GM04504 (cell line): ENCODE measurements around the gene PKP3.
"Not testable (repeated sequence)": the region's sequence is repeated elsewhere in the genome, so short reads cannot be mapped to it uniquely, and the experiment has no call there.

ENCODE experiments used
- DNase-seq: peaks from one replicate; pipeline ENCODE4 v3.0.0-alpha.2; 2012; ENCODE audit warnings: low read depth

PKP3 gene

GRCh38 chr11:412641-413119 lies 18.7 kb downstream of the PKP3 start:
- no peak for DNase-seq

- DNase-seq, result no peak
These were observed 19.4 kb downstream of the PKP3 start for GRCh38 chr11:413120-414081.

DNA sequence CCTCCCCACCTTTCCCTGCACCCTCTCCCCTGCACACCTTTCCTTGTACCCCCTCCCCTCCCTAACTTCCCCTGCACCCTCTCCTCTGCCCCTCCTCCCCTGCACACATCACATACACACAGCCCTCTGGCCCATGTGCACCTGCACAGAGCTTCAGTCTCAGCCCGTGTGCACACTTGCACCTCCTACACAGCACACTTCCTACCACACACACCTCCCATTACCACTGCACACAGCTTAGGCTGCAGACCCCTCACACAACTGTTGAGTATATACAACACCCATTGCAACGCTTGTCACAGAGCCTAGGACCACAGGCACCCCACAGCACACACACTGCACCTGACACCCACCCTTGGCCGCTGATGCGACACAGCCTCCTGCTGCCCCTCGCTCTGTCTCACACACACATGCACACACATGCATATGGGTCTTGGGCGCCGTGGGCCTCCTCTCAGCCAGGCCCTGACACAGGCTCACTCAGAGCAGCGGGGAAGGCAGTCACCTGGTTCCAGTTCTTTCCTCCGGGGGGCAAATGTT lies 20.4 kb downstream of the PKP3 start:
- no peak for DNase-seq

- no peak for DNase-seq
These were observed 21.6 kb downstream of the PKP3 start for GRCh38 chr11:415640-416041.

DNA sequence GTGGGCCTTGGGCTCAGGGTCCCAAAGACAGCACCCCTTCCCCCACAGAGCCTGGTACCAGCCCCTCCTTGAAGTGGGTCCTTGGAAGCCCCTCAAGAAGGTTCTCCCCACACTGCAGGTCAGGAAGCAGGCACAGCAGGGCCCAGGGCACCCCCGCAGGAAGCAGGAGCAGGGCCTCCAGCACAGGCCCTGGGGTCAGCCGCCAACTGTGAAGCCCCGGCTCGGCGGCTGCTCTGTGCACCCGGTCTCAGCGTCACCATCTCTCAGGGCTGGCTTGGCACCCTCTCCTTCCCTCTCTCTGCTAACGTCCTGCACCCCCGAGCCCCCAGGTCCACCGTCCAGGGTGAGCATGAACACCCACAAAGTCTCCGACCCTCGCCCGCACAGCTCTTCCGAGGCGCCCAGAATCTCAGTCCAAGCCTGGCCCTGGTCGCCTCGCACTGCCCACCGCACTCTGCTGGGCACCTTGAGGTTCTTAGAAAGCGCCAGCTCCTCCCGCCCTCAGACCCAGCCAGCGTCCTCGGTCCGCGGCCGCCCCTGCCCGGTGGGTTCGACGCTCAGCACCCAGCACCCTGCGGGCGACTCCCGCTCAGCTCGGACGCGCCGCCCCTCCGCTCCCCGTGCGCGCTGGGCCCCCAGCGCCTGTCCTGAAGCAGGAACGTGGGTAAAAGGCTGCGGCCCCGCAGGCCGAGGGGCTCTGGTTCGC lies 22.2 kb downstream of the PKP3 start:
- DNase-seq, result no peak

DNA sequence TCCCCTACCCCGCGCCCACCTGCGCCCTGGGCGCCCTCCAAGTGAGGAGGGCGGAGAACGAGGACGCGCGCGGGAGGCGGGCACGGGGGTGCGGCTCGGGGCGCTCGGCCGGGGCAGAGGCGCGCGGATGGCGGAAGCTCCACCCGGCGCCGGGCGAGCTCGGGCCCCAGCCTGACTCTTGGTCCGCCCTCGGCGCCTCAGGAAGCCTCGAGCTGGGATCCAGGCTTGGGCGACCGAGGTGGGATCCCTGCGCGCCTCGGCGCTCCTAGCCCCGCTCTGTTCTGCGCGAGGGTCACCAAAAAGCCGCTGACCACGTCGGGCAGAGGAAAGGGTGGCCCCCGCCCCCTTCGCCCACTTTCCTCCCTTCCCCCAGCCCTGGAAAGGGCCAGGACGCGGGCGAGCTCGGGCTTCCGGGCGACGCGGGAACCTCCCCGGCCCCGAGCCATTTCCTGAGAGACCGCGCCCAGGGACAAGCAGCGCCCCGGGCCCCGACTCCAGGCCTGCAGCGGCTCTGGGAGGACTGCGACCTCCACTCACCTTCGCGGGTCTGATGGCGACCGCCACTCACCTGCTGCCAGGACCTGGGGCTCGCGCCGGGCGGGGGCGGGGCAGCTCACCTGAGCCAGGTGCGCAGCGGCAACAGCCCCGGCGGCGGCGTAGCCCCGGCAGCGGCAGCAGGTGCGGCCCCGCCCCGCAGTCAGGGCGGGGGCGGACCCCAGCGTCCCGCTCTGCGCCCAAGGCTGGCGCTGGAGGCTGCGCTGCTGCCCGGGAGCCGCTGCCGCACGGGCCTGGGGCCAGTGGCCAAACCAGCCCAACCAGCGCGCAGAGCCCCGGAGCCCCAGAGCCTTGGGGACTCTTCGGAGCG lies 23.0 kb downstream of the PKP3 start:
- DNase-seq, result no peak

DNA sequence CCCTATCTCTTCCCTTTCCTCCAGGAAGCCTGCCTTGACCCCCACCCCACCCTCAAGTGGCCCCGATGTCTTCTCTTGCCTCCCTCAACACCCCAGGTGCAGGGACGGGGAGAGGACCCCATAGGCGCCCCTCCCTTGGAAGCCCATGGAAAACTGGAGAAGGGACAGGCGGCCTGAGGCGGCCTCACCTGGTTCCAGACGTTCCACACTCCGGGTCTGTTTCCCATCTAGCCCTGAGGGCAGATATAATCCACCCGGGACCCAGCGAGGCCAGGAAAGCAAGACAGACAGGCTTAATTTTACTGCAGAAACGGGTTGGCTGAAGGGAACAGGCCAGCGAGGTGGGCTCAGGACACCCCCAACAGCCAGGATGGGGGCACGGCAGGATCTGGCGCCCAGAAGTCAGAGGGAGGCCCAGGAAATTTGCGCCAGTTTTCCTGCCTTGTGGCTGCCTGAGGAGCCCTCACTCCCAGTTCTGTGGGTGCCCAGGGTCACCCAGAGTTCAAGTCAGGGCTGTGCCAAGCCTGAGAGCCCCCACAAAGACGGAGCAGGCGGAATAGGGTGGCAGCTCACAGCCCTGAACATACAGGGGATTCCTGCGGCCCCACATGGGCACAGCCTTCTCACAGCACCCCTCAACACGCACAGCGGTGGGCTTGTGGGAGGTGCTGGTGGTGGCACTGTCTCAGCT lies 23.8 kb downstream of the PKP3 start:
- no peak for DNase-seq

DNA sequence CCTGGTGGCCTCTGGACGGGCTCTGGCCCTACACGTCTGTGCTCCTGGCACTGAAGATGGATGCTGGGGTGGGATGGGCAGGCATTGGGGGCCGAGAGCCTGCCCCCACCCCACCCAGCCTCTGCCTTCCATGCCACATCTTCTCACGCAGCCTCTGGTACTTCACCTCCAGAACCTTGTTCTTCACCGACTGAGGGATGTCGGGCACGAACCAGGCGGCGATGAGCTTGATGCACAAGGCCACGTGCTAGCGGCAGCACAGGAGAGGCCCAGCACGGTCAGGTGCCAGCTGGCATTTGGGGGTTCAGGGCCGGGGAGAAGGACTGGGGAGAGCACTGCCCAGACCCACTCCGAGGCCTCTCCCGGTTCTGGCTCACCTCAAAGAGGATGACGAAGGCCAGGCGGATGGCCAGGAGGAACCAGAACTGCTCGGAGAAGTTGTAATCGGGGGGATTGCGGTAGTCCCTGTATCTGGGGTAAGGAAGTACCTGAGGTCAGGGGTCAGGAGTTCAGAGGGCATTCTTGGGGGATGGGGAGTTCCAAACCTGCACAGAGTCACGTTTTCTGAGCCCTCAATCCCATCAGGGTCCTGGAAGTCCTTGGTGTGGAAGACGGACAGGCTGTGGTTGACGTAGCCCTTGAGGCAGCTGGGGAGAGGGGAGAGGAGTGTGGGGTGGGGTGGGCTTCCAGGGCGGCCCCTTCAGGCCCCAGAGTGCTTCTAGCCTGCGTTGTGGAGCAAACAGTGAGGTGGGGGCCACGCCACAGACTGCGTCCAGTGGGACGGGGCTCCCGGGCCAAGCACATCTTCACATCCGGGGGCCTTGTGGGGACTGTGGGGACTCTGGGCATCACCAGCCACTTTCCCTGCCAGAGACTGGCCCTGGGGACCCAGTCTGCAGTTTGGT lies 24.6 kb downstream of the PKP3 start:
- no peak for DNase-seq

DNA sequence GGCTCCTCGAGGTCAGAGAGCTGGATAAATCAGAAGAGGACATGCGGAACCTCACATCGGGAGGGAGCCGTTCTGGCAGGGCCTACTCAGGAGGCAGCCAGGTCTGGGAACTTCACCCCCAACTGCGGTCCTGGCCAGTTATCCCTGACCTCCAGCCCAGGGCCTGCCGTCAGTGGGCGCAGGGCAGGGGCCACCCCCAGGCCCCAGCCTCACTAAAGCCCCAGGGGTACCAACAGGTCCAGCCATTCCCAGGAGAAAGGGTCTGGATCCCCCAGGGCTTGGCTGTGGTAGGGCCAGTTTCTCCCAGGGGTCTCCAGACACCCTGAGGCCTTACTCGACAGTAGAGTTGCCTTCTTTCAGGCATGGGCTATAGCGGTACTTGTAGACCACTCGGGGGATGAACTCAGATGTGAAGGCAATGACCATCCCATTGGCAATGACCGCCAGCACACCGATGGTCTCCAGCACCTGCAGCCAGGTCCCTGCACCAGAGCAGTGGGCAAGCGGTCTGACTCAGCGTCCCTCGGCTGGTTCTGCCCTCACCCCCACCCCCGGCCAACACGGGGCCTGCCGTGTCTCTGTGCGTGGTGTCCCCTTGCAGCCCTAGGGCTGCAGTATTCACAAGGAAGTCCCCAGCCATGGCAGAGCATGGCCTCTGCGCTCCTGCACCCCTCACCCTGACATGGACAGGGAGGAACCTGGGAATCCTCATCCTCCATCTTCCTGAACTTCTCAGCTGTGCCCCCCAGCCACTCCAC lies 25.4 kb downstream of the PKP3 start:
- no peak for DNase-seq

DNA sequence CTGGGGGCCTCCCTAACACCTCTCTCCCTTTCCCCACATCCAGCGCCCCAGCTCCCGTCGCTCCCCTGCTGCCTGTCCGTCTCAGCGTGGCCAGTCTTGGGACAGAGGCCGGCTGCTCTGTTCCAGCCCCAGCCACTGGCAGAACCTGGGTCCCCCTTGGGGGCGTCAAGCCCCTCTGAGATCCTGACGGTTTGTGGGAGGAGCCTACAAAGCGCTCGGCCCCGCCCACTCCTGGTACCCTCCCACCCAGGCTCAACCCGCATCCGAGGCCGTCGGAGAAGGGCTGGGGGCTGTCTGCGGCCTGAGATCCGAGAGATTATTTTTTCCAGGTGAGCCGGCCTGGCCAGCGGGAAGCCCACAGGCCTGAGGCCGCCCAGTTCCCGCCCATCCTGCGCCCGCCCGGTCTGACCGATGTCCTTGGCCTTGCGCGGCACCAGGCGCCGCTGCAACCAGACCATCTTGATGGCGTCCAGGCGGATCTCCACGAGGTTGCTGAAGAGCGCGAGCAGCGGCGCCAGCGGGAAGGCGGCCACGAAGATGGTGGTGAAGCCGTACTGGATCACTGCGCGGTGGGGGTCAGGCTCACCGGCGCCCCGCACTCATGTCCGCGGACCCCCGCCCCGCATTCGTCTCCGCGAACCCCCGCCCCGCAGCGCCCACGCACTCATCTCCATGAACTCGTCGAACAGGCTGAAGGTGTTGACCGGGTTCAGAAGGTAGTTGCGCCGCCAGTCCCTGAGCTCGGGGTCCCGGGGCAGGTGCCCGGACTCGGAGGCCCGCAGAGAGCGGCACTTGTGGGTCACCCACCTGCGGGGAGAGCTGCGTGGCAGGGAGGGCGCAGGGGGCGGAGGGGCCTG lies 26.3 kb downstream of the PKP3 start:
- DNase-seq, result no peak

DNA sequence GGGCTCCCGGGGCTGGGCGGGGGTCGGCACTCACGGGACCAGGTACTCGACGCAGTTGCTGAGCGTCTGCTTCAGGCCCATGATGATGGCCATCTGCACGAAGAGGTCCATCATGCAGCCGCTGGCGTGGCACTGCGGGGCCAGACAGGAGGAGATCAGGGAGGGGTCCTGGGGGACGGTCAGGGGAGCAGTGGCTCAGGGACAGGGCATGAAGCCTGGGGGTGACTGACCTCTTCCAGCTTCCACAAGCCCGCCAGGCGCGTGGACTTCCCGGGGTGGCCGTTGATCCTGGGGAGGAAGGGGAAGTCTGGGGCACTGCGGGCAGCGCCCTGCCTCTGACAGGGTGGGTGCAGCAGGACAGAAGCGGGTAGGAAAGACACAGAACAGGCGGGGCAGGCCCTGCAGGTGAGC lies 26.9 kb downstream of the PKP3 start:
- DNase-seq, result no peak

- no peak for DNase-seq
These were observed 28.2 kb downstream of the PKP3 start for GRCh38 chr11:422249-422656.

GRCh38 chr11:424232-424631 lies 30.2 kb downstream of the PKP3 start:
- no peak for DNase-seq

DNA sequence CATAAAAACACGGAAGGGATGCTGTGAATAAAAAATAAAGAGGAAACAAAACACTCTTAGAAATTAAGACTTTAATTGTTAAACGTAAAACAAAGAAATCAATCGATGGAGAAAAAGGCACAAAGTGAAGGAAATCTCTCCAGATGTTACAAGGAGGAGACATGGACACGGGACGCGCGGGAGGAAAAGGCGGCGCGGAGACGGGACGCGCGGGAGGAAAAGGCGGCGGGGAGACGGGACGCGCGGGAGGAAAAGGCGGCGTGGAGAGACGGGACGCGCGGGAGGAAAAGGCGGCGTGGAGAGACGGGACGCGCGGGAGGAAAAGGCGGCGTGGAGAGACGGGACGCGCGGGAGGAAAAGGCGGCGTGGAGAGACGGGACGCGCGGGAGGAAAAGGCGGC lies 30.8 kb downstream of the PKP3 start:
- not testable (repeated sequence) for DNase-seq

DNA sequence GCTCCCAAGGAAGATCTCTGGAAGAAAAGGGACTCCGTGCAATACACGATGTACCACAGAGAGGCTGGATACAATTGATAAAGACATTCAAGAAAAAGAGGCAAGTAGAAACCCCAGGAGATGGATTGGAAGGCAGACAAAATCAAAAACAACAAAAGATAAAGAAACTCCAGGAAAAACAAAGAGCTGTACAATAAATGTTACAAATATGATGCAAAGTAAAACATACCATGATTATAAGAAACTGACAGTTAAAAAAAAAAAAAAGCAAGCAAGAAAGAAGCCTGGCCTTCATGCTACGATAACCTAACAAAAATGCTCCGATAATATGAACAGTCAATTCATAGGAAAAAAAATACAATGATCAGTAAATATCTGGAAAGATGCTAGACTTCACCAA lies 31.3 kb downstream of the PKP3 start:
- no peak for DNase-seq

GRCh38 chr11:426851-427250 lies 32.8 kb downstream of the PKP3 start:
- no peak for DNase-seq

DNA sequence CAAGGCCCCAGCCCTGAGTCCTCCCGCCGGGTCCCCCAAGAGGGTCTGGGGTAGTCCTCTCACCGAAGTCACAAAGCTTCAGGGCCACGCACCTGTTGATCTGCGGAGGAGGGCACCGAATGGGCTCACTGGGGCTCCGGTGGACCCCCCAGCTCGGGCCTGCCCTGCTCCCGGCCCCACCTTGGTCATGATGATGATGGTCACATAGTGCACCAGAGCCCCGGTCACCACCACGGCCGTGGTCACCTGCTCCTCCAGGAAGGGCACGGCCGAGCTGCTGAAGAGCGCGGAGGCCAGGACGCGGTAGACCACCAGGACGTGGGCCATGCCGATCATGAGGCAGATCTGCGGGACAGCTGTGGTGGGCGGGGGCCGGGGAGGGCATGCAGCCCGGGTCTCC lies 34.3 kb downstream of the PKP3 start:
- DNase-seq, result no peak

DNA sequence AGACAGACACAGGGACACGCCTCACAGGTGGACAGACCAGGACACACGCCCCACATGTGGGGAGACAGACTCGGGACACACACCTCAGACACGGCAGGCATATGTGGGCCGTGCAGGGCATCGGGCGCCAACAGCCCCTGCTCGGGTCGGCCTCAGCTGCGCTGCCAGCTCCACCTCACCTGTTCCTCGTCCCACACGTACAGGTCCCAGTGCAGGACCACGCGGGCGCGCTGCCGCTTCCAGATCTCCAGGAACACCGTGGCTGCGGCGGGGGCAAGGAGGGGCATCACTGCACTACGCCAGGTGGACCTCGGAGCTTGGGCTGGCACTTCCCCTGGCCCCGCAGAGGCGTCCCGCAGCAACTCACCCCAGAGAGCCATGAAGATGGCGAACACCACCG lies 35.4 kb downstream of the PKP3 start:
- no peak for DNase-seq
